ENCODE data around the gene LPCAT4.
"Not testable (repeated sequence)": the region's sequence is repeated elsewhere in the genome, so short reads cannot be mapped to it uniquely, and the experiment has no call there.

Gene LPCAT4, protein sequence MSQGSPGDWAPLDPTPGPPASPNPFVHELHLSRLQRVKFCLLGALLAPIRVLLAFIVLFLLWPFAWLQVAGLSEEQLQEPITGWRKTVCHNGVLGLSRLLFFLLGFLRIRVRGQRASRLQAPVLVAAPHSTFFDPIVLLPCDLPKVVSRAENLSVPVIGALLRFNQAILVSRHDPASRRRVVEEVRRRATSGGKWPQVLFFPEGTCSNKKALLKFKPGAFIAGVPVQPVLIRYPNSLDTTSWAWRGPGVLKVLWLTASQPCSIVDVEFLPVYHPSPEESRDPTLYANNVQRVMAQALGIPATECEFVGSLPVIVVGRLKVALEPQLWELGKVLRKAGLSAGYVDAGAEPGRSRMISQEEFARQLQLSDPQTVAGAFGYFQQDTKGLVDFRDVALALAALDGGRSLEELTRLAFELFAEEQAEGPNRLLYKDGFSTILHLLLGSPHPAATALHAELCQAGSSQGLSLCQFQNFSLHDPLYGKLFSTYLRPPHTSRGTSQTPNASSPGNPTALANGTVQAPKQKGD

DNA sequence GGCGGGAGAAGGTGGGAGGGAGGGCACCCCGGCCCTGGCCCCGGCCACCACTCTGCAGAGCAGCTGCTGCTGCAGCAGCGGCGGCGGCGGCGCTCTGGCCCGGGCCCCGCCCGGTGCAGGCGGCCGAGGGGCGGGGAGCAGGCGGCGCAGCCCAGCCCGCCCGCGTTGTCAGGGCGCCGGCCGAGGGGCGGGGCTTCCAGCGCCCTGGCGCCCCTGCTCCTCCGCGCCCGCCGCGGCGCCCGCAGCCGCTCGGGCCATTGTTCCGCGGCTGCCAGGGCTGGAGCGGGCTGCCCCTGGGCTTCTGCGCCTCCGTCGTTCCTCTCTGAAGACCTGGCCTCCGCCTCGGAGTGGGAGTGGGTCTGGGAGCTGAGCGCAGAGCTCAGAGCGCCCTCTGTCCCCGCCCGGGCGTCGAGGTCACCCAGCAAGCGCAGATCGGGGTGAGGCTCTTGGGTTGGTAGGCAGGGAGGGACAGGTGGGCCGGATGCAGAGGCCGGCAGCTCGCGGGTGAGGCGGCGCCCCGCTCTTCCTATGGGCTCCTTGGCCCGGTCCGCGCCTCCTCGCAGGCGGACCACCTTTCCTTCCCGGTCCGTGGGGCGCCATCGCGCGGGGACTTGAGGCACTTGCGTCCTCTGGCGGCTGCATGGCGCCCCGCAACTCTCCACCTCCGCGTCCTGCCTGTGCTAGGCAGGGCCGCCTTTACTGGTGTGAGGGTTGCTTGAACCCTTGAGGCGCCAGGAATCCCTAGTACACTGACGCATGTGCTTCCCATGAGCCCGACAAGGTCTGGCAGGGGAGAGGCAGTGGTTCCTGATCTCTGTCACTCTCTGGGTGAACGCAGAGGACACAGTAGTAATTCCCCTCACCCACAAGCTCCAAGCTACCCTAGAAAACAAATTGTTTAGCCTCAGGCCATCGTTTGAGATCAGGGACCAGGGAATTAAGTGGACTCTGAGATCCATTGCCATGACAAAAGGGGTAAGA lies at the start of gene LPCAT4:
LPCAT4 (minus strand) TSS at position 96 of the 981 bp plus-strand sequence. CDS start 96 bp downstream, outside the sequence.
- DNase-seq, result peak; percentile 95

DNA sequence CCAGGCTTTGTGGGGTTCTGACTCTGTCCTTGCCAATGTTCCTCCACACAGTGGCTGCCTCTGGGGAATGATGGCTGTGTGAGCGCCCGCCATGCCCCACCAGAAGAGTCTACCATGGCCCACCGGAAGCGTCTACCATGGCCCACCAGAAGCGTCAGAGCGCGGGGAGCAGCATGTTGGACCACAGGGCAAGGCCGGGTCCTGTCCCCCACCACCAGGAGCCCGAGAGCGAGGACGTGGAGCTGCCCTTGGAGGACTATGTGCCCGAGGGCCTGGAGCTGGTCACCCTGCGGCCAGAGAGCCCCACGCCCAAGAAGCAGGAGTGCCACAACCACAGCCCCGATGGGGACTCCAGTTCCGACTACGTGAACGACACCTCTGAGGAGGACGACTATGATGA lies 42.5 kb upstream of the LPCAT4 start:
- DNase-seq, result not testable (repeated sequence)

DNA sequence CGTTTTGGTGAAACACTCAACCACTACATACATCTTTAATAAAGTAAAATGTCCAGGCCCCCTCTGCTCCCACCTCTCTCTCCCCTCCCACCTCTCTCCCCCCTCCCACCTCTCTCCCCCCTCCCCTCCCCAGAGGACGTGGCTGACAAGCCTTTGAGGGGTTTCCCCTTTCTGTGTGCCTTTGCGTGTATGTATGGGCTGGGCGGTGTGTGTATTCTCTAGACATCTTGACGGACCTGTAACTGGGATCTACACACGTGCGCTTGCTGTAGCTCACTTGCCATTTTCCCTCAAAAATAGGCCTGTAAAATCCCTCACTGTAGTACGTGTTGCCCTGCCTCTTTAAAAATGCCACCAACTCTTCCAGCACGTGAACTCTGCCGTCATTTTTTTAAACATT lies 42.0 kb upstream of the LPCAT4 start:
- not testable (repeated sequence) for DNase-seq

DNA sequence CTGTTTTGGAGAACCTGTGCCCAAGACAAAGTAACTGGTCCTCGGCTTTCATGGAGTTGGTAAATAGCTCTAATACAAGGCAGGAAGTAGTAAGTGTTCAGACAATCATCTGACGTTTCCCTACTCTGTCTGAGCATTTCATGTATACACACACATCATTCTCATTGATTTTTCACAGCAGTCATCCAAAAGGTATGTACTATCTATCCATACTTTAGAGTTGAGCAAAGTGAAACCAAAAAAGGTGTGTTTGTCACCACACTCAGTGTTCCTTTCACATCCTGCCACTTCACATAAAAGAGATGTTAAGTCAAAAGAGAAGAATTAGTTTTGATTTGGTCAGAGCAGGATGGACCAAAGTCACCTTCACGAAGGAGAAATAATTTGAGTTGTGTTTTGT lies 36.9 kb upstream of the LPCAT4 start:
- DNase-seq, result not testable (repeated sequence)

DNA sequence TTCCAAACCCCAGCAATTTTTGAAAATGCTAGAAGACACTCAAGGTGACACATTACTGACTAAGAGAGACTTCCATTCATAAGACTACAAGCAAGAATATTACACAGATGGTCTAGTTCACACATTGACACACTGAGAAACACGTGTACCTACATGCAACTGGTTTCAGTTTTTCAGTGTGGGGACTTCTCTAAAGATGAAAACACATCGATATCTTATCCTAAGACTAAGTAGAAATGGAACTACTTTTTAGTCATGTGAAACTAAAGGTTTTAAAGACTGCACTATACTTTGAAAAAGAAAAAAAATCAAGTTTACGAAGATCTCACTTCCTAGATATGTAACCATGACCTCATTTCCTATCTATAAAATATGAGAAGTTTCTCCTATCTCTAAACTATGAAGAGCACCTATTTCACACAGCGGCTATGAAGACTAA lies 36.2 kb upstream of the LPCAT4 start:
- not testable (repeated sequence) for DNase-seq

DNA sequence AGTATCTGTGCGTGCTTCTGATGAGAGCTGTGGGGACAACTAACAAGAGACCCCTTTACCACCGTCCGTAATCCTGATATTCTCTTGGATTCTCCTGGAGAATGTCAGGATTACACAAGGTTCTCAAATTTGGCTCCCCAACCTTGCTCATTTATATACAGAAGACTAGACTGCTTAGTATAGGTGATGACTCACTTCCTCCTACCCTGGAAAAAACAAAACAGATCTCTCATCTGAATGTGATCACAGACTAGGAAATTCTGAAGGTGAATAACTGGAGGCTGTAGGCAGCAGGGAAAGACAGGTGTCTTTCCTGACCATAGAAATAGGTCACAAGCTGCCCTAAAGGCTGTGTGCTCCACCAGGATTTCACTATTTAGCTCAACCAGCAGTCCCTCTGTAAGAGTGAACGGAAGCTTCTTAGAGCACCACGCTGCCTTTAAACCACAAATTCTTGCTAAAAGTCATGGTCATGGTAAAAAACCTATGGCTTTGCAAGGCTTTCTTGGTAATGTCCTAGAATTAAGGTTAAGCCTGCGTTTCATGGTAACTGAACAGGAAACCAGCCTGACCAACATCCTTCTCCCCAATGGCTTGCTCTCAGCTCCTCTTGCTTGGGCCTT lies 30.8 kb upstream of the LPCAT4 start:
- DNase-seq, result not testable (repeated sequence)

DNA sequence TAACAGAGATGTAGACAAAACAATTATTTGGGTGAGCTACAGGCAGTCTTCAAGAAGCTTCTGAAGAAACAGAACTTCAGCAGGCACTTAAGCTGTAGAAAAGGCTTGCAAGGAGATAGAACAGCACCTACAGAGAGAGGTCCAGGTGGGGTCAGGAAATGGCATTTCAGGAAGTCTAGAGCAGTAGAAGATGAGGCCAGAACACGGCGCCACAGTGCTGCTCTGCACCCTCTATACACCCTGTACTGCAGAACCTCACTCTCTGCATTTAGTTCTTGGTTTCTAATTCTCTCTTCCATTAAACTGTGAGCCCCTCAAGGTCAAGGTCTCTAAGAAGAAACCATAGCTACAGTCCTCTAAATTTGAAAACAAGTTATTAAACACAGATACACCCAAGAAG lies 26.0 kb upstream of the LPCAT4 start:
- DNase-seq, result not testable (repeated sequence)

DNA sequence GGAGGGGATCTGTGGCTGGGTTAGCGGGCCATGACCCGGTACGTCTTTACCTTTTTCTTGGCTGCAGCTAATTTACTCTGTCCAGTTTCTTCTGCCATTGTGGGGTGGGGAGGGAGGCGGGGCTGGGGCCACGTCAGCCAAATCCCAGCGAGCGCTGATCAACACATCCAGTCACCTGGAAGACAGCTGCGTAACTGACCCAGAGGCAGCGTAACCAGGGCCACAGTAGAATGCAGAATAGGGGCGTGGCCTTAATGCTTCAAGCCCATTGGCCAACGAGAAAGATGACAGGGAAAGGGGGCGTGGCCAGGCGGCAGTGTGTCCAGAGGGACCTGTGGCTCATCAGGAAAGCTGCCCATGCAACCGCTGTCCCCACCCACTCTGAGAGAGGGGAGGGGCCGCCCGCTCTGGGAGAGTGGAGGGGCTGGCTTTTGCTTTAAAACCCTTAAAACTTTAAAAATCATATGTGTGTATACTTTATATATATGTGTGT lies 22.6 kb upstream of the LPCAT4 start:
- not testable (repeated sequence) for DNase-seq

DNA sequence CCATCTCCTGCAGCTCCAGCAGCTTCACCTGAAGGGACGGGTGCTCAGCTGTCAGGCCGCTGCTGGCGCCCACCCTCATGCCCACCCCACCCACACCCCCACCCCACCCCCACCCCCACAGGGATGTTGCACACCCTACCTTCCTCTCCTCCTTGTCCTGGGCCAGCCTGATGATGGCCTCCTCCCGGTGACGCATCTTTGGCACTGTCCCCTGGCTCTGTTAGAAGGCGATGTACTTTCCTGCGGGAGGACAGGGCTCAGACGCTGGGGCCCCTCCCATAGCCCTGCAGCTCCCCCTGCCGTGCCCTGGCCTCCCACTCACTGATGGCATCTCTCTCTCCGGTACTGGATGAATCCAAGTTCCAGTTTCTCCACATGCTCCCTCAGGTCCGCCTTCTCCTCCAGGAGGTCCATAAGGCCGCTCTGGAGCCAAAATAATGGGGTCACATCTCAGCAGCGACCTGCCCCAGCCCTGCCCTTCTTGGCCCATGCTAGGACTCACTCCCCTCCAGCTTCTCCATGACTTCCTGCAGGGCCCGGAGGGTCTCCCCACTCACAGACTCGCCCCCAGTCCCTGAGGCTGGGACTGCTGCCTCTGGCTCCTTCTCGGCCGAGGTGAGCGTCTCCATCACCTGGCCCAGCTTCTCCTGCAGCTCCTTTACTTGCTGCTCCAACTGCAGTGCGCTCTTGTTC lies 15.0 kb upstream of the LPCAT4 start:
- not testable (repeated sequence) for DNase-seq

DNA sequence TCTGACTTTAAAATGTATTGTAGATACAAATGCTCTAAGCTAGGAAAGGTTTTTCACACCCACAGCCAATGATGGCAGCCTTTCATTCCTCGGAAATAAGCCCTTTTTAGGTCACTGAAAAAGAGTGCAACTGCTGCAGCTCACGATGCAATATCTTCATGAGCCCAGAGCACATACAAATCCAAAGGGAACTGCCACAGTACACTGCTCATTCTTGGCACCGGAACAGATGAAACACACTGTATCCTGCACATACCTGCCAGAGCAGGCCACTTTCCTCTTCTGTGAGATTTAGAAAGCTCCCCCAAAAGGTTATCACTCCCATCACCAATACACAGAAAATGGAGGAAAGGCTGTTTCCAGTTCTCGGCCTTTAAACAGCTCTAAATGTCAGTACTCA lies 13.5 kb upstream of the LPCAT4 start:
- not testable (repeated sequence) for DNase-seq

DNA sequence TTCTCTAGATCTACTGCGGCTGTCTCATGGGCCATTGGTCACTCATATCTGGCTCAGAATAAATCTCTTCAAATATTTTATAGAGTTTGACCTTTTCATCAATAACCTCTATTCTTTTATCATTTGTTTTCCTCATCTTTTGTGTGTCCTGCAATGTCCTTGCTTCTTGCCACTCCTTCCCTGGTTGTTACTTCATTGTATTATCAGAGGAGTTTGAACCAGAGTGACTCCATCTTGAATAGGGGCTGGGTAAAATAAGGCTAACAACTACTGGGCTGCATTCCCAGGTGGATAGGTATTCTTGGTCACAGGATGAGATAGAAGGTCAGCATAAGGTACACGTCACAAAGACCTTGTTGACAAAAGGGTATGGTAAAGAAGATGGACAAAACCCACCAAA lies 9.9 kb upstream of the LPCAT4 start:
- DNase-seq, result no peak

DNA sequence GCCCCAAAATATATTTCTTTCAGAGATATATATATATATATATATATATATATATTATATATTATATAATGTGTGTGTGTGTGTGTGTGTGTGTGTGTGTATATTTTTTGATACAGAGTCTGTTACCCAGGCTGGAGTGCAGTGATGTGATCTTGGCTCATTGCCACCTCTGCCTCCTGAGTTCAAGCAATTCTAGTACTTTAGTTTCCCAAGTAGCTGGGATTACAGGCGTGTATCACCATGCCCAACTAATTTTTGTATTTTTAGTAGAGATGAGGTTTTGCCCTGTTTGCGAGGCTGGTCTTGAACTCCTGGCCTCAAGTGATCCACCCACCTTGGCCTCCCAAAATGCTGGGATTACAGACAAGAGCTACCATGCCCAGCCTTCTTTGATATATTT lies 8.5 kb upstream of the LPCAT4 start:
- not testable (repeated sequence) for DNase-seq

DNA sequence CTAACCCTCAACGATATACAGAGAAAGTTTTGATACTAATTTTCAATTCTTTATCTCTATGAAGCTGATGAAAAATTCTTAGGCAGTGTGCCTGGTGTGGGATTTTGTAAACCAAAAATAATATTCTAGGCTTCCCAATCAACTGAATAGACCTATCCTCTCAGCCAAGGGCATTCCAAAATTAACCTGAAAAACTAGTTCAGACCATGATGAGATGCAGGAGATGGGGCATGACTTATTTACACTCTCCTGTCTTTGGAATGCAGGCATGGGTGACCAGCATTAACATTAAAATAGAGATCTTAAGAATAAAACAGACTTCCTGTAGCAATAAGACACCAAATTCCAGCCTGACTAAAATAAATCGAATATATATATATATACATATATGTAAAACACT lies 7.8 kb upstream of the LPCAT4 start:
- no peak for DNase-seq

DNA sequence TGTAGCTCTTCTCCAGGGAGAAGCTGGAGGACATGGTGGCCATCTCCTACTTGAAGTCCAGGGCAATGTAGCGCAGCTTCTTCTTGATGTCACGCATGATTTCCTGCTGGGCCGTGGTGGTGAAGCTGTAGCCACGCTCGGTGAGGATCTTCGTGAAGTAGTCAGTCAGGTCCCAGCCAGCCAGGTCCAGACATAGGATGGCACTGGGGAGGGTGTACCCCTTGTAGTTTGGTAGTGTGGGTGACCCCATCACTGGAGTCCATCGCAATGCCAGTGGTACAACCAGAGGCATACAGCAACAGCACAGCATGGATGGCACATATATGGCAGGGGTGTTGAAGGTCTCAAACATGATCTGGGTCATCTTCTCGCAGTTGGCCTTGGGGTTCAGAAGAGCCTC lies 7.0 kb upstream of the LPCAT4 start:
- DNase-seq, result no peak

DNA sequence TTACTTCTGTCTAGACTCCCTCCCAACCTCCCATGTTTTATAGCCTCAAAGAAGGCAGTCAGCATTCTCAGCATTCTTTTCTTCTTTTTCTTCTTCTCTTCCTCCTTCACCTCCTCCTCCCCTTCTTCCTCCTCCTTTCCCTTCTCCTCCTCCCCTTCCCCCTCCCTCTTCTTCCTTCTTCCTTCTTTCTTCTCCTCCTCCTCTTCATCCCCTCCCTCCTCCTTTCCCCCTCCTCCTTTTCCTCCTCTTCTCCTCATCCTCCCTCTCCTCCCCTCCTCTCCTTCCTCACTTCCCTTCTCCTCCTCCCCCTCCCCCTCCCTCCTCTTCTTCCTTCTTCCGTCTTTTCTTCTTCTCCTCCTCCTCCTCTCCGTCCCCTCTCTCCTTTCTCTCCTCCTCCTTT lies 3.6 kb upstream of the LPCAT4 start:
- no peak for DNase-seq

DNA sequence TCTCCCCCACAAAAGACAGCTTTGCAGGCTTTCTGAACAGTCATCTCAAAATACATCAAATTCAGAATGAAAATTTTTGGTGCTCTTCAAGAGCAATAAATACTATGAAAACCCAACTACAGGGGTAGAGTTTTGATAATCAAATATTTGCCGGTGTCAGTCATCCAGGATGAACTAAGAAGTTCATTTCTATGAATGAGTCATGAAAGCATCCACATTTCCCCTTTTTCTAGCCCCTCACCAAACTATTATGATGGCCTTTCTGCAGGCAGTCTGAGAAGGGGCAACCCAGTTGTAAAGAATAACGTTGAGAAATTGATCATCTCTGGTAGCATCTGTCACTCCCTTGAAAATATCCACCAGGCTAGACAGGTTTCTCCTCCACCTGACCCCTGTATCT lies 3.1 kb upstream of the LPCAT4 start:
- no peak for DNase-seq

DNA sequence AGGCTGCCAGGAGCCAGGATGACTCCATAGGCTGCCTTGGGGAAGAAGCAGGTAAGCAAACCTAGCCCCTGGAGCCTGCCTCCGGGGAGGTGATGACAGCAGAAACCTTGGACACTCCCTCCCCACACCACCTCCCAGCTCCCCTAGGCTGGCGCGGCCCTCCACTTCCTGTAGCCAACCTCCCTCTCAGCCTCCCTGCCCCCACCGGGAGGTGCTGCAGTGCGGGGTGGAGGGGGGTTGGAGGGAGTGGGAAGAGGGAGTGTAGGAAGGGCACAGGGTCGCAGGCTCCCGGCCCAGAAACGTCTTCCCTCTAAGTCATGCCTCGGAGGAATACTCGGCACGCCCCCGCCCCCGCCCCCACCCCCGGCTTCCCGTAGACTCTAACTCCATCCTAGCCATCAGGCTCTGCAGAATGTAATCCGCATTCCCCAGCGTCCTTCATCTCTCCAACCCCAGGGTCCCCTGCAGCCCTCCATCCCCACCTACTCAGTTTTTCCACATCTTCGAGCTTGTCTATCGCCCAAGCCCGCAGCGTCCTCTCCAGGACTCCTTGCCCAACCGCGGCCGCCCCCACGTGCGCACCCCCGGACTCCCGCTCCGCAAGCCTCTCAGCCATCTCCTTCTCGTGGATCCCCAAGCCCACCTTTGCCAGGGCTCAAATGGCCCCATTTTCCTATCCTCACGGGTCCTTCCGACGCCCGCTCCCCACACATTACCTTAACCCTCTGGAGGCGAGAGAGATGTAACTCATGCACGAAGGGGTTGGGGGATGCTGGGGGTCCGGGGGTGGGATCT lies 528 bp downstream of the LPCAT4 start:
- DNase-seq, result peak; percentile 83

DNA sequence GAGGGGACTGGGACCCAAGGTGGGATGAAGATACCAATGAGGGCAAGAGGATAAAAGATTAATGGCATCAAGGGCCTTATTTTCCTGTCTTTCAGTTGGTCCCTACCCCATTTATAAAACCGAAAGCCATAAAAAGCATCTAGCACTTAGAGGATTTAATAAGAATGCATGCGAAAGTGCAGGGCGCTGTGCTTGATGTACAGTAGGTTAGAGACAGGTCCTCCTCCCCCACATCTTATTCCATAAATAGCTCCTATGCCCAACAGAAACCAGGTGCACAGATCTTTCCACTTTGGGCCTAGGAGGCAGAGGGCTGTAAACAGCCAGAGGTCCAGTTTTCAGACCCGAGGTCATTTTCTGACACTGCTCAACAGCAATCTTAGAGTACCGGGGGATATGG lies 1.2 kb downstream of the LPCAT4 start:
- no peak for DNase-seq

DNA sequence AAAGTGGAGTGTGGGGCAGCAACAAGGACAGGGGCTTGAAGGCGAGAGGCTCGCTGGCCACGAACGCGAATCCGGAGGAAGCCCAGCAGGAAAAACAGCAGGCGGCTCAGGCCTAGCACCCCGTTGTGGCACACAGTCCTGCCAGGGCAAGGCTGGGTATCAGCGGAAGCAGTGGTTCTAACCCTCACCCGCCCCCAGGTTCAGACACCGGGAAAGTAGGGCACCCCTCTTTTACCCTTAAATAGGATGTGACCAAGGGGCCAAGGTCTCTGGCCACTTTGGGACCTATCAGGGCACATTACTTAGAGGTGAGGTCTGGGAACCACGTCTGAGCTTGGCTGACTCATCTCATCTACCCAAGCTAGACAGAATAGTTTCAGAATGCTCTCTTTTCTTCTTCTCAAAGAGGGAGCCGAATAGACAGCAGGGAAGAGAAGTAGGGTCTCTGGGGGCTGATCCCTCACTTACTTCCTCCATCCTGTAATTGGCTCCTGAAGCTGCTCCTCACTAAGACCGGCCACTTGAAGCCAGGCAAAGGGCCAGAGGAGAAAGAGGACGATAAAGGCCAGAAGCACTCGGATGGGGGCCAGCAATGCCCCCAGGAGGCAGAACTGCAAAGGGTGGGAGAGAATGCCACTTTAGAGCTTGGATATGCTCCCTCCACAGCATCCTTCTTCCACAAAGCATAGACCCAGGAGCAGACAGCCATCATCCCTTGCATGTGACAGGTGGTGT lies 1.7 kb downstream of the LPCAT4 start:
- DNase-seq, result no peak

DNA sequence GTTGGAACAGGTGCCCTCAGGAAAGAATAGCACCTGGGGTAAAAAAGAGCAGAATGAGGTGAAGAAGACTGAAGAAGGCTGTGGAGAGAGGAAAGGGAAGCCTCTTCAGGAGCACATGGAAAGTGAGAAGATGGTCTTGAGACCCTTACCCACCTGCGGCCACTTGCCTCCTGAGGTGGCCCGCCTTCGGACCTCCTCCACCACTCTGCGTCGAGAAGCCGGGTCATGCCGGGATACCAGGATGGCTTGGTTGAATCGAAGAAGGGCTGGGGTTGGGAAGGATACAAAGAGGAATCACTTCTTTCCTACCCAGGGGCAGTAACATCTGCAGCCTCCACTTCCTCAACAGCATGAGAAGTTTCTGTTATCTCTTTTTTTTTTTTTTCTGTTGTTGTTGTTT lies 3.0 kb downstream of the LPCAT4 start:
- DNase-seq, result no peak
